Duodenal mucosa (tissue), 2 donors: ENCODE results near the gene P2RX3.
A peak's percentile ranks its signal among the peaks of the same experiment; 100 is the strongest.
"Not testable (repeated sequence)": the region's sequence is repeated elsewhere in the genome, so short reads cannot be mapped to it uniquely, and the experiment has no call there.

Source experiments
- H3K27ac ChIP-seq: one replicate; pipeline ENCODE4 v1.7.0; 2013; ENCODE audit warnings: low read depth, low read length
- H3K27me3 ChIP-seq, 2 donors: one replicate each; pipeline ENCODE4 v1.7.0; 2013; ENCODE audit warnings: low read length in 2 of 2, control low read depth in 1 of 2; ENCODE audit not compliant: insufficient read depth in 2 of 2, control insufficient read depth in 1 of 2
- H3K36me3 ChIP-seq, 2 donors: one replicate each; pipeline ENCODE4 v1.7.0; 2013; ENCODE audit warnings: low read length in 2 of 2, control low read depth in 1 of 2; ENCODE audit not compliant: insufficient read depth in 2 of 2, control insufficient read depth in 1 of 2
- H3K4me1 ChIP-seq, 2 donors: one replicate each; pipeline ENCODE4 v1.7.0; 2013; ENCODE audit warnings: low read length in 2 of 2, control low read depth in 1 of 2; ENCODE audit not compliant: insufficient read depth in 2 of 2, control insufficient read depth in 1 of 2
- H3K4me3 ChIP-seq, 2 donors: one replicate each; pipeline ENCODE4 v1.7.0; 2013; ENCODE audit warnings: low read length in 2 of 2, low read depth in 1 of 2
- H3K9ac ChIP-seq, 2 donors: one replicate each; pipeline ENCODE4 v1.7.0; 2013; ENCODE audit warnings: low read length in 2 of 2, low read depth in 1 of 2
- H3K9me3 ChIP-seq, 2 donors: one replicate each; pipeline ENCODE4 v1.7.0; 2013; ENCODE audit warnings: low read length in 2 of 2, control low read depth in 1 of 2; ENCODE audit not compliant: control insufficient read depth in 1 of 2

The P2RX3 gene

GRCh38 chr11:57336111-57336666 lies 2.0 kb upstream of the P2RX3 start:
- peaks cover 22 to 28% of the 10 kb centered on the region in 2 donors for H3K36me3 ChIP-seq
- peak overlapping the region; percentile 7 for H3K27ac ChIP-seq
- peak overlapping the region; percentile 70 to 84 for H3K4me3 ChIP-seq
- H3K9me3 ChIP-seq, result no peaks in the 10 kb centered on the region
- peaks cover 2 to 3% of the 10 kb centered on the region in 2 donors for H3K27me3 ChIP-seq
- peaks cover 15 to 19% of the 10 kb centered on the region in 2 donors for H3K4me1 ChIP-seq
- H3K9ac ChIP-seq, result peak overlapping the region; percentile 29 to 73

GRCh38 chr11:57336856-57337255 lies 1.3 kb upstream of the P2RX3 start:
- Histone ChIP-seq H3K36me3 (peaks cover 17 to 22% of the 10 kb centered on the region in 2 donors), H3K4me1 (peaks cover 15 to 19% of the 10 kb centered on the region in 2 donors), H3K9ac (peak overlapping the region in 1 of 2 donors; percentile 73)
- H3K9me3 ChIP-seq, H3K4me3 ChIP-seq, H3K27ac ChIP-seq, H3K27me3 ChIP-seq: not testable (repeated sequence)

- no peak overlapping the region for H3K27ac ChIP-seq
- H3K9ac ChIP-seq, result no peak overlapping the region
- peaks cover 0 to 1% of the 10 kb centered on the region in 2 donors for H3K36me3 ChIP-seq
- no peak overlapping the region for H3K4me3 ChIP-seq
- H3K27me3 ChIP-seq, result peaks cover 3 to 5% of the 10 kb centered on the region in 2 donors
- no peaks in the 10 kb centered on the region for H3K9me3 ChIP-seq
- H3K4me1 ChIP-seq, result peaks cover 14% of the 10 kb centered on the region in 2 donors
Measured at GRCh38 chr11:57339328-57339727, 1.2 kb downstream of the P2RX3 start.

- Histone ChIP-seq H3K36me3 (no peaks in the 10 kb centered on the region), H3K4me1 (peaks cover 6 to 7% of the 10 kb centered on the region in 2 donors), H3K27me3 (peaks cover 3 to 5% of the 10 kb centered on the region in 2 donors), H3K9ac (no peak overlapping the region), H3K4me3 (no peak overlapping the region), H3K9me3 (no peaks in the 10 kb centered on the region), H3K27ac (no peak overlapping the region)
Measured at GRCh38 chr11:57340039-57340615, 2.0 kb downstream of the P2RX3 start.

- no peak overlapping the region for H3K9ac ChIP-seq
- no peak overlapping the region for H3K4me3 ChIP-seq
- H3K4me1 ChIP-seq, result peaks cover 2 to 4% of the 10 kb centered on the region in 2 donors
- no peaks in the 10 kb centered on the region for H3K9me3 ChIP-seq
- H3K27me3 ChIP-seq, result peaks cover 3 to 5% of the 10 kb centered on the region in 2 donors
- H3K27ac ChIP-seq, result no peak overlapping the region
- no peaks in the 10 kb centered on the region for H3K36me3 ChIP-seq
Measured at GRCh38 chr11:57341250-57341808, 3.2 kb downstream of the P2RX3 start.

GRCh38 chr11:57342702-57343101 lies 4.5 kb downstream of the P2RX3 start:
- no peak overlapping the region for H3K9ac ChIP-seq

GRCh38 chr11:57343825-57344224 lies 5.7 kb downstream of the P2RX3 start:
- H3K27ac ChIP-seq, result no peak overlapping the region
- no peaks in the 10 kb centered on the region for H3K4me1 ChIP-seq
- peaks cover 3 to 5% of the 10 kb centered on the region in 2 donors for H3K27me3 ChIP-seq
- no peak overlapping the region for H3K4me3 ChIP-seq
- no peaks in the 10 kb centered on the region for H3K9me3 ChIP-seq
- H3K9ac ChIP-seq, result no peak overlapping the region
- H3K36me3 ChIP-seq, result no peaks in the 10 kb centered on the region

More at GRCh38 chr11:57342702-57343101, 4.5 kb downstream of the P2RX3 start:
- H3K4me1 ChIP-seq, result no peaks in the 10 kb centered on the region
- no peak overlapping the region for H3K4me3 ChIP-seq
- no peaks in the 10 kb centered on the region for H3K9me3 ChIP-seq
- H3K27me3 ChIP-seq, result peaks cover 3 to 5% of the 10 kb centered on the region in 2 donors
- H3K27ac ChIP-seq, result no peak overlapping the region
- no peaks in the 10 kb centered on the region for H3K36me3 ChIP-seq

GRCh38 chr11:57344826-57345225 lies 6.7 kb downstream of the P2RX3 start:
- Histone ChIP-seq H3K9me3 (no peaks in the 10 kb centered on the region), H3K4me1 (no peaks in the 10 kb centered on the region), H3K36me3 (no peaks in the 10 kb centered on the region), H3K27me3 (peaks cover 3 to 5% of the 10 kb centered on the region in 2 donors), H3K4me3 (no peak overlapping the region), H3K9ac (no peak overlapping the region), H3K27ac (no peak overlapping the region)

GRCh38 chr11:57345555-57346211 lies 7.5 kb downstream of the P2RX3 start:
- Histone ChIP-seq H3K27me3 (peaks cover 0 to 5% of the 10 kb centered on the region in 2 donors), H3K9ac (no peak overlapping the region), H3K36me3 (no peaks in the 10 kb centered on the region), H3K27ac (no peak overlapping the region), H3K4me3 (no peak overlapping the region), H3K9me3 (no peaks in the 10 kb centered on the region), H3K4me1 (no peaks in the 10 kb centered on the region)

GRCh38 chr11:57347336-57347735 lies 9.2 kb downstream of the P2RX3 start:
- Histone ChIP-seq H3K27me3 (no peaks in the 10 kb centered on the region), H3K4me1 (no peaks in the 10 kb centered on the region), H3K9ac (no peak overlapping the region), H3K9me3 (peaks cover 0 to 3% of the 10 kb centered on the region in 2 donors), H3K4me3 (no peak overlapping the region), H3K27ac (no peak overlapping the region), H3K36me3 (no peaks in the 10 kb centered on the region)
